HG02943 (cell line): Measurements from ENCODE around the gene LINC00305.

Source experiments
- ATAC-seq: cut with Tn5 transposase; IDR thresholded peaks from one replicate; pipeline ENCODE4 v1.9.1; 2021; ENCODE audit warnings: mild to moderate bottlenecking, low read depth, moderate library complexity; ENCODE audit not compliant: unreplicated experiment

Gene LINC00305

GRCh38 chr18:64037812-64038414, 111.0 kb downstream of the LINC00305 start:
- ATAC-seq: no peak

- no peak for ATAC-seq
Measured at GRCh38 chr18:64032312-64032711, 116.6 kb downstream of the LINC00305 start.

- no peak for ATAC-seq
Measured at GRCh38 chr18:64031411-64031810, 117.5 kb downstream of the LINC00305 start.
